GDM1 (cell line): ENCODE results near the gene PRDX2.

Experiments
- DNase-seq: peaks from one replicate; lab custom pipeline; 2025; lab: John Stamatoyannopoulos, UW

Gene PRDX2

GRCh38 chr19:12792051-12792852 lies 9.3 kb downstream of the PRDX2 start:
- peak; percentile 46 for DNase-seq

DNA sequence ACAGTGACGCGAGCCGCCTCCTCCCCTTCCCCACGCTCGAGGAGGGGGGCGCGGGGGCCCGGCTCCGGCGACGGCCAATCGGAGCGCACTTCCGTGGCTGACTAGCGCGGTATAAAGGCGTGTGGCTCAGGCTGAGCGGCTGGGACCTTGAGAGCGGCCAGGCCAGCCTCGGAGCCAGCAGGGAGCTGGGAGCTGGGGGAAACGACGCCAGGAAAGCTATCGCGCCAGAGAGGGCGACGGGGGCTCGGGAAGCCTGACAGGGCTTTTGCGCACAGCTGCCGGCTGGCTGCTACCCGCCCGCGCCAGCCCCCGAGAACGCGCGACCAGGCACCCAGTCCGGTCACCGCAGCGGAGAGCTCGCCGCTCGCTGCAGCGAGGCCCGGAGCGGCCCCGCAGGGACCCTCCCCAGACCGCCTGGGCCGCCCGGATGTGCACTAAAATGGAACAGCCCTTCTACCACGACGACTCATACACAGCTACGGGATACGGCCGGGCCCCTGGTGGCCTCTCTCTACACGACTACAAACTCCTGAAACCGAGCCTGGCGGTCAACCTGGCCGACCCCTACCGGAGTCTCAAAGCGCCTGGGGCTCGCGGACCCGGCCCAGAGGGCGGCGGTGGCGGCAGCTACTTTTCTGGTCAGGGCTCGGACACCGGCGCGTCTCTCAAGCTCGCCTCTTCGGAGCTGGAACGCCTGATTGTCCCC lies 10.1 kb downstream of the PRDX2 start, which contains the start of gene JUNB:
Gene JUNB (plus strand): TSS at position 142 of the 706 bp plus-strand sequence. CDS start 286 bp downstream, at position 428.
- peak; percentile 94 for DNase-seq

DNA sequence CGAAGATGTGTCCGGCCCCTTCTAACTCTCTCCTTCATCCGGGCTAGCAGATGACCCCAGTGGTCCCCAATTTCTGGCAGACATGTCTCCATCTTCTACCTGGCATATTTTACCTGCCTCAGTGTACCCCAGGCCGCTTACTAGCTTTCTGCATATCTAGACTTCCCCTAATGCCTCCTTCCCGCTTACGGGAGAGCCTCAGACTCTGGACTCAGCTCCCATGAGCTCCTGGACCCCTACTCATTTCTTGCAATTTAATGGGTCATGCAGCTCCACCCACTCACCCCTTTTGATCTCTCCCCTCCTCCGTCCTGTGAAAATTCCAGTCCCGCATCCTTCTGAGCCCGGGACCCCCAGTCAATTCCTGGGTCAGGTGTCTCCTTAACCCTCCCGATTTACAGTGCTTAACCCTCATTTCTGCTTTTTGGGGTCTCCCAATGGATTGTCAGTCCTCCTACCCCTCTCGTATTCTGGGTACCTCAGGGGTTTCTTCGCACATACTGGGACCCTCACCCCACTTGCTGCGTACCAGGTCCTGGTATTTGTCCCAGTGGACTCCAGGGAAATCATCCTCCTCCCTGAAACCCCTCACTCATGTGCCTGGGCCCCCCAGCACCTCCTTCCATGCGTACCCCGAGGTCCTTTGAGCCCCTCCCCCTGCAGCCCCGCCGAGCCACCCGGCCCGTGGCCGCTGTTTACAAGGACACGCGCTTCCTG lies 10.8 kb downstream of the PRDX2 start:
- DNase-seq = peak; percentile 15

DNA sequence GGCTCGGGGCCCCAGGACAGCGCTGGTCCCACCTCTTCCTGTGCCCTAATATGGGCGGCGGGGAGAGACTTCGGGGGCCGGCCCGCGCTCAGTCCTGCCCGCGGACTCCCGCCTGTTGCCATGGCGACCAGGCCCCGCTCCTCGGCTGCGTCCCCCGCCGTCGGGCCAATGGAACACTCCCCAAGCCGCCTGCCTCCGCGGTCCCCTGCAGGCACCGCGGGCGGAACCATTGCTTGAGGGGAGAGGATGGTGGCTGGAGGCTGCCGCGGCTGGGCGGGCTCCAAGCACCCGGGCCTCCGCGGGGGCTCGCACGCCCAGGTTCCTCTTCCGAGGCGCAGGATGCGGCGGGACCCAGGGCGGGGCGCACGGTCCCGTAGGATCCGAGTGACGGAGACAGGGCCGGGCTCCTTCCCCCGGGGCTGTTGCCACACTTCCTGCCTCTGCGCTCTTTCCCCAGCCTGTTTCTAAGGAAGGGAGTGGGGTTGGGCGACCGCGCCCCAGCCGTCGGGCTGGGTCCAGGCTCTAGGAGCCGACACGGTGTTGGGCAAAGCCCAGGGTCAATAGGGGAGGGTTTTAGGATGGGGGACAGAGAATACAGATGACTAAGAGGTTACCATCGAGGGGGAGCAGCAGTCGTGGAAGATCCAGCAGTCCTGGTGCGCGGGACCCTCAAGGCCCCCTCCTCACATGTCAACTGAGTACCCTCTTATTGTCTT lies 11.5 kb downstream of the PRDX2 start:
- DNase-seq = peak; percentile 97

DNA sequence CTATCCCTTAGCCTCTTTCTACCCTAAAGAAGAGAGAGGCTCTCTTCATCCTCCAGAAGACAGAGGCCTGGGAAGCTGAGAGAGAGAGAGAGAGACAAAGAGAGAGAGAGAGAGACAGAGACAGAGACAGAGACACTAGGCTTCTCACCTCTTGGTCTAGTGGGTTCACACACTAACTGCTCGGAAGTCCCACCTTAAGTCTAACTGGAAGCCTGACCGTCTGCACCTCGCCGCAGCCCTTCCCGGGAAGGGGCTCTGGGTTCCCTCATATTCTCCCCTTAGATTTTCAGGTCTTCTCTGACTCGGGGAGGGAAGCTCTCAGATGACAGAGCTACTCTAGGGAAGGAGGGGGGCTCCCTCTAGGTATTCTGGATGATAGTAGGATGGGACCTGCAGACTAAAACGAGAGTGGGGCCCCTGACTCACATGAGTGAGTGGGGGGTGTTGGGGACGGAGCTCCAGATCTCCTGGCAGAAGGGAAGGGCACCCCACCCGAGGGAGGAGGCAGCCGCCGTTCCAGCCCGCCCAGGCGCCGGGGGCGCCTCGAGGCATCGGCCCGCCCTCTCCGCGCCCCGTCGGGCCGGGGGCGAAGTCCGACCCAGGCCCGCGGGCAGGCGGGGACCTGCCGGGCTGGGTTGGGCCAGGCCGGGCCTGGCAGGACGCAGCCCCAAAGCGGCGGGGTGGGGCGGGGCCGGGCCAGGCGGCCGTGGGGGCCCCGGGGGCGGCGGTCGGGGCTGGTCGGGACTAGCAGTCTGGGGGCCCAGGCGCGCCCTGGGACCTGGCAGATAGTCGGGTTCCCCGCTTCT lies 12.3 kb downstream of the PRDX2 start:
- DNase-seq = no peak

GRCh38 chr19:12788682-12789097 lies 12.9 kb downstream of the PRDX2 start:
- DNase-seq = peak; percentile 43

GRCh38 chr19:12788042-12788681 lies 13.4 kb downstream of the PRDX2 start:
- DNase-seq = no peak

GRCh38 chr19:12787458-12787857 lies 14.1 kb downstream of the PRDX2 start:
- no peak for DNase-seq

DNA sequence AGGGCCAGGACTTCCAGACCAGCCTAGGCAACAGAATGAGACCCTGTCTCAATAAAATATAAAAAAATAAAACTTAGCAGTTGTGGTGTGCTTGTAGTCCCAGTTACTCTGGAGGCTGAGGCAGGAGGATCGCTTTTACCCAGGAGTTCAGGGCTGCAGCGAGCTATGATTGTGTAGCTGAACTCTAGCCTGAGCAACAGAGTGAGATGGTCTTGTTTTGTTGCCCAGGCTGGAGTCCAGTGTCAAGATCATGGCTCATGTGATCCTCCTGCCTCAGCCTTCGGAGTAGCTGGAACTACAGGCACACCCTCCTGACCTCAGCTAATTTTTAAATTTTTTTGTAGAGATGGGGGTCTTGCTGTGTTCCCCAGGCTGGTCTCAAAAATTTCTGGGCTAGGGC lies 14.6 kb downstream of the PRDX2 start:
- DNase-seq = no peak

- DNase-seq = peak; percentile 61
These were observed 15.3 kb downstream of the PRDX2 start for GRCh38 chr19:12786141-12786870.

DNA sequence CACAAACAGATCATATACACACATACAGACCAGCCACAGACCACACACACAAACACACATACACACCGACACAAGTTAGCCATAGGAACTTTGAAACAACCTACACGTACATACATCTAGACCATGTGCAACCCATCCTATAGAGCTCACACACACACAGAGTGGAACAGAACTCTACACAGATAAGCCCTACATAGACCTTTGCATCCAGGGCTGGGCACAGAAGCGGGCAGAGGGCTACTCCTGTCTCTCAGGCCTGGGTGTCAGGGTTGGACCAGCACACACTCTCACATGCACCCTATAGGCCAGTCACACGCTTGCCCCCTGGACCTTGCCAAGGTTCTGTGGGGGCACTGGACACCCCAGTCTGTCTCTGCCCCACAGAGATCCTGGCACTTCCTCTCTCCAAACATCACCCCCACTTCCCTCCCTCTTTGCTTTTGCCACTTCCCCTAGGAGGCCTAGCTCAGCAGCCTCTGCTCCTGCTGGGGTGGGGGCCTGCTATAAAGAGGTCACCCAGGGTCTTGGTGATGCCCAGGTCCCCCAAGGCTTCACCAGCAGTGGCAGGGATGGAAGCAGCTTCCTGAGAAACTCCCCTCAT lies 16.1 kb downstream of the PRDX2 start:
- DNase-seq = peak; percentile 62

DNA sequence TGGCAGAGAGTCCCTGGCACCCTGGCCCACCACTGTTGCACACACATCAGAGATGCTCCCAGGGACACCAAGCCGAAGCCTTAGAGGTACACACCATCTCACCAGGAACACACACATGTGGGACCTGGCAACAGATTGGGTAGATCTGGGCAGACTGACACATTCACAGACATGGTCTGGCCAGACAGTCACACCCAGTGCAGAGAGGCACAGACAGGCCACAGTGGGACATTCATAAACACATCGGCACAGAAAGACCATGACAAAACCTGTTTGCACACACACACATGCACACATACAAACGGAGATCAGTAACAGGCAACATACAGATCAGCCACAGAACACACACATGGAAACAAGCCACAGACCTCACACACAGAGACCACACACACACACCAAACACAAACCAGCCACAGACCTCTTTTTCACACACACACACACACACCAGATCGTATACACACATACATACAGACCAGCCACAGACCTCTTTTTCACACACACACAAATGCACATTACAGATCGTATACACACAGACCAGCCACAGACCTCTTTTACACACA lies 16.6 kb downstream of the PRDX2 start:
- DNase-seq = peak; percentile 29

DNA sequence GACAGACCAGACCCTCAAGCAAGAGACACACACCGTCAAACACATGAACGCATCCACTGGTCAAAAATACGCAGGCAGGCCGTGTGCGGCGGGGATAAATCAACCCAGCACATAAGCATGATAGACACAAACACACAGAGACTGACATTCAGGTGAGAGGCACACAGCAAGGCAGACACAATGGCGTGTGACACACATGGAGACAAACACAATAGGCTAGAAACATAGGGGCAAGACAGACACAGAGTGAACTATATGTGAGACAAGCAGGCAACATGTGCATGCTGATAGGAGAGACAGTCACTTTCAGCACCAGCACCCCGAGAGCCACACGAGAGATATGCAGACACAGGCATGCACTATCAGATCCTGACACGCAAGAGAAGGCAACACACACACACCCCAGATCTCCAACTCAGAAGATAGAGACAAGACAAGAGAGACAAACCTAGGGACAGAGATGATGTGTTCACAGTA lies 17.2 kb downstream of the PRDX2 start:
- DNase-seq = no peak

DNA sequence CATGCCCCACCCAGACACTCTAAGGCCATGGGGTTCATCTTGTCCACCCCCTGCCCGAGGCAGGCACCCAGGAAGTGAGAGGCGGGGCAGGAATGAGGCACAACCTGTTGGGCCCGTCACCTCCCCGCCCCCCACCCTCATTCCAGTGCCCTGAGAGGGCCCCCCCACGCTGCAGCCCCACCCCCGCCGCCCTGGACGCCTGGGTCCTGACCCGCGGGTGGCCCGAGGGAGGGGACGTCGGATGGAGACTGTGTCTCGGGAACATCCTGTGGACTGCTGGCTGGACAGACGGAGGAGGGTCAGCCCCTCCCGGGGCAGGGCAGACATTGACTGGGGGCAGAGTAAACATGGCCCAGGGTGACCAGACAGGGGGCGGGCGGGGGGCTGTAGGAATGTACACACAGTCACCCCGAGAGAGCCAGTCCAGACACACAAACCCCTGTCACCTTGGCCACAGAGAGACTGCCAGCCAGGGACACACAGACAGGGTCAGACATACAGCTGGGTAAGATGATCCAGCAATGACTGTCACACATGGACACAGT lies 17.7 kb downstream of the PRDX2 start:
- no peak for DNase-seq

- DNase-seq = peak; percentile 45
These were observed 18.2 kb downstream of the PRDX2 start for GRCh38 chr19:12783291-12783848.

GRCh38 chr19:12782424-12783290 lies 18.9 kb downstream of the PRDX2 start:
- DNase-seq = peak; percentile 91

DNA sequence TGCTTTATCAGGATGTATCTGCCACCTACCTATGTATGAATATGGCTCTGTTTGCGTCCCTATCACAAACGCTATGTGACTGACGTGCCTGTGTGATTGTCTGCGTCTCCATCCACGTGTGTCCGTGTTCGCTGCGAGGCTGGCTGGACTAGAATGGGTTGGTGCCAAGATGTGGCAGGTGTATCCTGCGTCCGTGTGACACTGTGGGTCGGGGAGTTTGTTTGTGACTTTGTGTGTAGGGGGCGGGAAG lies 19.5 kb downstream of the PRDX2 start:
- no peak for DNase-seq
